Nephron (organoid): Measurements from ENCODE around the gene OGDHL.
"Not testable (repeated sequence)": the region's sequence is repeated elsewhere in the genome, so short reads cannot be mapped to it uniquely, and the experiment has no call there.

Experiments
- H3K27ac Mint-ChIP-seq, 3 experiments: 2 replicates each; pipeline ENCODE4 v1.8.0; 2020; ENCODE audit warnings: mixed read lengths in 3 of 3, mild to moderate bottlenecking in 2 of 3, moderate library complexity in 1 of 3
- H3K27me3 Mint-ChIP-seq: 2 replicates; pipeline ENCODE4 v1.8.0; 2021; ENCODE audit warnings: low read depth, mild to moderate bottlenecking, moderate library complexity, mixed read lengths
- H3K36me3 Mint-ChIP-seq: 2 replicates; pipeline ENCODE4 v1.8.0; 2020; ENCODE audit warnings: low read depth, mixed read lengths
- H3K4me1 Mint-ChIP-seq: 2 replicates; pipeline ENCODE4 v1.8.0; 2020; ENCODE audit warnings: mixed read lengths
- H3K4me3 Mint-ChIP-seq, 3 experiments: 2 replicates each; pipeline ENCODE4 v1.8.0; 2020; ENCODE audit warnings: mild to moderate bottlenecking in 3 of 3, mixed read lengths in 3 of 3, moderate library complexity in 2 of 3
- H3K9me3 Mint-ChIP-seq: 2 replicates; pipeline ENCODE4 v1.8.0; 2020; ENCODE audit warnings: mixed read lengths
- TF ChIP-seq, protein P1 (sequence below), 3 experiments: fragments of 200-600 bp; sonication (generic); IDR thresholded peaks; one replicate each; pipeline ENCODE4 v1.5.0; 2021; ENCODE audit warnings: antibody characterized with exemption in 3 of 3; ENCODE audit not compliant: unreplicated experiment in 3 of 3

OGDHL gene

DNA sequence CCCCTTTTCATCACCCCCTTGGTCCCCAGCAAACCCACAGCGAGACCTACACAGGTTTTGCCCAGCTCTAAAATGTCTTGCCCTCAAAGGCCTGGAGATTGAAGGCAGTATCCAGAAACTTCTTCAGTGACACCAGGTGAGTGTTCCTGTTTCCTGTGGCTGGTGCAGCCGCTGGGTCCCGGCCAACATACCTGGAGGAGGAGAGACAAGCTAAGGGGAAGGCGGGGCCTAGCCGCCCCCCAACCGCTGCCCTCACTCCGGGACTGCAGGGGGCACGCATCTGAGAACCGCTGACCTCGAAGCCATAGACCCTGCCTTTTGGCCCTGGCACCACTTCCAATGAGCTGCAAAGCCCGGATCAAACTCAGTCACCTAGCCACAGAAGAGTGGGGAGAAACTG is 27.0 kb downstream of the OGDHL start:
- no peak overlapping the region for H3K4me3 Mint-ChIP-seq
- H3K27ac Mint-ChIP-seq, result no peak overlapping the region
- peaks cover 4% of the 10 kb centered on the region for H3K36me3 Mint-ChIP-seq
- peaks cover 4% of the 10 kb centered on the region for H3K27me3 Mint-ChIP-seq
- H3K9me3 Mint-ChIP-seq, result no peaks in the 10 kb centered on the region
- TF ChIP-seq, protein P1, sequence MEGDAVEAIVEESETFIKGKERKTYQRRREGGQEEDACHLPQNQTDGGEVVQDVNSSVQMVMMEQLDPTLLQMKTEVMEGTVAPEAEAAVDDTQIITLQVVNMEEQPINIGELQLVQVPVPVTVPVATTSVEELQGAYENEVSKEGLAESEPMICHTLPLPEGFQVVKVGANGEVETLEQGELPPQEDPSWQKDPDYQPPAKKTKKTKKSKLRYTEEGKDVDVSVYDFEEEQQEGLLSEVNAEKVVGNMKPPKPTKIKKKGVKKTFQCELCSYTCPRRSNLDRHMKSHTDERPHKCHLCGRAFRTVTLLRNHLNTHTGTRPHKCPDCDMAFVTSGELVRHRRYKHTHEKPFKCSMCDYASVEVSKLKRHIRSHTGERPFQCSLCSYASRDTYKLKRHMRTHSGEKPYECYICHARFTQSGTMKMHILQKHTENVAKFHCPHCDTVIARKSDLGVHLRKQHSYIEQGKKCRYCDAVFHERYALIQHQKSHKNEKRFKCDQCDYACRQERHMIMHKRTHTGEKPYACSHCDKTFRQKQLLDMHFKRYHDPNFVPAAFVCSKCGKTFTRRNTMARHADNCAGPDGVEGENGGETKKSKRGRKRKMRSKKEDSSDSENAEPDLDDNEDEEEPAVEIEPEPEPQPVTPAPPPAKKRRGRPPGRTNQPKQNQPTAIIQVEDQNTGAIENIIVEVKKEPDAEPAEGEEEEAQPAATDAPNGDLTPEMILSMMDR (IDR thresholded peaks at IDR 0.05; ENCODE audit: unreplicated experiment in 3 of 3), result no peak
- H3K4me1 Mint-ChIP-seq, result no peaks in the 10 kb centered on the region

DNA sequence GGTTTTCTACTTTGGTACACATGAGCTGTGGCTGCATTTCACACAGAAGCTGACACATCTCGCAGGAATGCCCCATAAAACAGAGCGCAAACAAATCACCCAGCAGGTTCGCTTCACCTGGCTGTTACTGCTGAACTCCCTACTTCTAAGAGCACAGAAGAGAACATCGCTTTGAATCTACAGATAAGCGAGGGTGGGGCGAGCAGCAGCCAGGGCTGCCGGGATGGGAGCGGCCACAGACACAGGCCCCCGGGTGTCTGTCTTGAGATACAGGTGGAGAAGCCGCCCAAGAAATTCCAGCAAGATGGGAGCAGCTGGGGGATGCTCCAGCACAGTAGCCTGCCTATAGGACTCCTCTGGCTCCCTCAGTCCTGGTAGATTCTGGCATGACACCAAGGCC is 27.4 kb downstream of the OGDHL start:
- Mint-ChIP-seq H3K4me3 (no peak overlapping the region), H3K27me3 (peaks cover 4% of the 10 kb centered on the region), H3K4me1 (no peaks in the 10 kb centered on the region), H3K9me3 (peaks cover 3% of the 10 kb centered on the region), H3K36me3 (peaks cover 4% of the 10 kb centered on the region), H3K27ac (peak overlapping the region in 1 of 3 experiments; percentile 50)
- TF ChIP-seq, protein P1 (IDR thresholded peaks at IDR 0.05; ENCODE audit: unreplicated experiment in 3 of 3), result no peak

DNA sequence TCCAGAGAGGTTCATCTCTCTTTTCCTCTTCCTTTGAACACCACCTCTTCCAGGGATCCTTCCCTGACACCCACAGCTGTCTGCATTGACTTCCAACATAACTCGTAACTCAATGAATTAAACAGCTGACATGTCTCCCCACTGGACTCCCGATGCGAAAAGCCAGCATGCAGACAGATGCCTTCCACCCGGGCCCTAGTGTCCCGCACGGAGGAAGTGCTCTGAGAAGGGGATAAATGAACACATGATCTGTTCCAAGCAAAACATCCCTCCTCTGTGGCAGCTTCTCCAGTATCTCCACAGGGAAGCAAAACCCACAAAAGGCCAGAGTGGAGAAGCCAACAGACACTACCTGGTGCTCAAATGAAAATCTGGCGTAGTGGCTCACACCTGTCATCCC is 28.3 kb downstream of the OGDHL start:
- no peak overlapping the region for H3K27ac Mint-ChIP-seq
- no peak overlapping the region for H3K4me3 Mint-ChIP-seq
- TF ChIP-seq, protein P1 (IDR thresholded peaks at IDR 0.05; ENCODE audit: unreplicated experiment in 3 of 3), result no peak
- H3K4me1 Mint-ChIP-seq, result no peaks in the 10 kb centered on the region
- peaks cover under 1% of the 10 kb centered on the region for H3K27me3 Mint-ChIP-seq
- peaks cover 6% of the 10 kb centered on the region for H3K9me3 Mint-ChIP-seq
- peaks cover 4% of the 10 kb centered on the region for H3K36me3 Mint-ChIP-seq

DNA sequence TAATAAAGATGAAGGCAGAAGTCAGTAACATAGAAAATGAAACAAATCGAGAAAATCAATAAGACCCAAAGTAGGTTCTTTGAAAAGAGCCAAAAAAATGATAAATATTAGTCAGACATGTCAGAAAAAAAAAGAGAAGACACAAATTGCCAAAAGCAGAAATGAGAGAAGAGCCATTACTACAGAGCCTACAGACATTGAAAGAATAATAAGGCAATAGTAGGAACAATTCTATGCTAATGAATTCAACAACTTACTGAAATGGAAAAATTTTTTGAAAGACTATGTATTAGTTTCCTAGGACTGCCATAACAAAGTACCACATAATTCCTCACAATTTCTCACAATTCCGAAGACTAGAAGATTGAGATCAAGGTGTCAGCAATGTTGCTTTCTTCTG is 35.5 kb downstream of the OGDHL start:
- no peak overlapping the region for H3K4me3 Mint-ChIP-seq
- H3K27me3 Mint-ChIP-seq, result no peaks in the 10 kb centered on the region
- no peak overlapping the region for H3K27ac Mint-ChIP-seq
- H3K9me3 Mint-ChIP-seq, result peaks cover 20% of the 10 kb centered on the region
- H3K36me3 Mint-ChIP-seq, result peaks cover 4% of the 10 kb centered on the region
- no peaks in the 10 kb centered on the region for H3K4me1 Mint-ChIP-seq
- TF ChIP-seq, protein P1 (IDR thresholded peaks at IDR 0.05; ENCODE audit: unreplicated experiment in 3 of 3), result no peak

DNA sequence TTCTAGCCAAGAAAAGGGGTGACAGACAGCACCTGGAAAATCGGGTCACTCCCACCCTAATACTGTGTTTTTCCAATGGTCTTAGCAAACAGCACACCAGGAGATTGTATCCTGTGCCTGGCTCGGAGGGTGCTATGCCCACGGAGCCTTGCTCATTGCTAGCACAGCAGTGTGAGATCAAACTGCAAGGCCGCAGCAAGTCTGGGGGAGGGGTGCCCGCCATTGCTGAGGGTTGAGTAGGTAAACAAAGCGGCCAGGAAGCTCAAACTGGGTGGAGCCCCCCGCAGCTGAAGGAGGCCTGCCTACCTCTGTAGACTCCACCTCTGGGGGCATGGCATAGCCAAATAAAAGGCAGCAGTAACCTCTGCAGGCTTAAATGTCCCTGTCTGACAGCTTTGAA is 47.0 kb downstream of the OGDHL start:
- peaks cover 16% of the 10 kb centered on the region for H3K9me3 Mint-ChIP-seq
- not testable (repeated sequence) for H3K27ac Mint-ChIP-seq, H3K4me3 Mint-ChIP-seq, H3K36me3 Mint-ChIP-seq, H3K4me1 Mint-ChIP-seq, H3K27me3 Mint-ChIP-seq

DNA sequence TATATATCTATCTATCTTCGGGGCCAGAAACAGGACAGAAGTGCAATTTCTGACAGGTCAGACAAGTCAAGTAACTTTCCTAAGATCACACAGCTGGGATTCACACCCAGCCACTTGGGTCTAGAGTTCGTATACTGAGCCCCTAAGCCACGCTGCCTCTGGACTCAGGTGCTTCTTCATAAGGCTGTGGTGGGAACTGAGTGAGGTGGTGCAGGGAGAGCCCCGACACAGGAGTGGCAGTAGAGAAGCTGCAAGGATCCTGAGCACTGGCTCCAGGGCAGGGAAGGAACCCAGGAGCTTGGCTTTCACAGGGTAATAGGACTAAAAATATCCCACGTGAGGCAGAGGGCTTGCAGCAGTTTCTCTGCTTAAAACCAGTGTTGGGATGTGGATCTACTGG is 48.9 kb downstream of the OGDHL start:
- no peak overlapping the region for H3K4me3 Mint-ChIP-seq
- TF ChIP-seq, protein P1 (IDR thresholded peaks at IDR 0.05; ENCODE audit: unreplicated experiment in 3 of 3), result no peak
- H3K27me3 Mint-ChIP-seq, result peaks cover 13% of the 10 kb centered on the region
- no peaks in the 10 kb centered on the region for H3K4me1 Mint-ChIP-seq
- H3K9me3 Mint-ChIP-seq, result peaks cover 16% of the 10 kb centered on the region
- H3K27ac Mint-ChIP-seq, result no peak overlapping the region
- H3K36me3 Mint-ChIP-seq, result no peaks in the 10 kb centered on the region
